Hematopoietic multipotent progenitor cell treated with erythropoietin and hydrocortisone succinate and interleukin-3 and kit ligand, for 15 days (in vitro differentiated cells): ENCODE measurements around the gene NPM1.

Experiments used
- DNase-seq: peaks from one replicate; pipeline ENCODE4 v3.0.0-alpha.2; 2015; ENCODE audit warnings: low spot score

NPM1 gene

DNA sequence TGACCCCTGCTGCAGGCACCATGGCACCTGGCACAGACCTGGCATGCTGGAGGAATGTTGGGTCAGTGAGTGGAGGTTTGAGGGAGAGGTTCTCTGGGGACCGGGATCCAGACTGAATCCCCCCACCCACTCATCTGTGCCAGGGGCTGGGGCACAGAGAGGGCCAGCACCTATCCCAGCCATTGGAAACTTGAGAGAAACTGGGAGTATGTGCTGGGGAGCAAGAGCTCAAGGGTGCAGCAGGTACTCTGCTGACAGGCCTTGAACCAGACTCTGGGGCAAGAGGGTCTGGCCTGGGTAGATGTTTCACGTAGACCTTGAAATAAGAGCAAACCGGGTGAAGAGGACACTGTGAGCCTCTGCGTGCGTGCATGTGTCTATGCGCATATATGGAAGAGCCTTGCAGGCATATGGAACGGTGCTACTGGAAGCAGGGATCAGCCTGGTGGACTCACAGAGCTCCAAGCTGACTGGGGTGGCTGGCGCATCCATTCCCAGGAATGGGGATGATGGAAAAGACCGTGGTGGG lies 40.6 kb downstream of the NPM1 start:
- no peak for DNase-seq

DNA sequence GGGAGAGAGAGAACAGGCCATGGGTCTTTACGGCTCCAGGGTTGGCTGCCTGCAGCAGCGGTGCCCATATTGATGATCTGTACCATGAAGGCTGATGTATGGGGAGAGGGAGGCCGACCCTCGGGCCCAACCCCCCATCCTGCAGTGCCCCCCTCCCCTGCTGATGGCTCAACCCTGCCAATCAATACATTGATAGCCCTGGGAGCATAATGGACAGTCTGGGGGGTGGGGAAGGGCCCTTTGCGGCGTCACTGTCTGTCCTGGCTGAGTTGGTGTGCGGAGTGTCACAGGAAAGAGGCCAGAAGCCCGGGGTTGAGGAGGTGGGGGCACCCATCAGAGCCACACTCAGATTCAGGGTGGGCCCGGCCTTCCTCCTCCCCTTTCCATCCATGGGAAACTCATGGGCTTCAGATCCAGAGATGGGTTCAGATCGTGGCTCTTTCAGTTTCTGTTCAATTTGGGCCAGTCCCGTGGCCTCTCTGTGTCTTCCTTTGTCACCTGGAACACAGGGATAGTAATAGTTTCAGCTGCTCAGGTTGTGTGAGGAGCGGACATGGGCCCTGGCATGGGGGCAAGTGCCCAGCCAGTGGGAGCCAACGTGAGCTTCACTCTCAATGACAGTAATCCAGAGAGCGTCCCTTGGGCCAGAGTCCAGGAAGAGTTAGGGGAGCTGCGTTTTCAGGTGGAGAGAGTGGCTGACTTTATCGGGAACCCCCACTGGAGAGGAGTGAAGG lies 41.3 kb downstream of the NPM1 start:
- DNase-seq, result no peak

DNA sequence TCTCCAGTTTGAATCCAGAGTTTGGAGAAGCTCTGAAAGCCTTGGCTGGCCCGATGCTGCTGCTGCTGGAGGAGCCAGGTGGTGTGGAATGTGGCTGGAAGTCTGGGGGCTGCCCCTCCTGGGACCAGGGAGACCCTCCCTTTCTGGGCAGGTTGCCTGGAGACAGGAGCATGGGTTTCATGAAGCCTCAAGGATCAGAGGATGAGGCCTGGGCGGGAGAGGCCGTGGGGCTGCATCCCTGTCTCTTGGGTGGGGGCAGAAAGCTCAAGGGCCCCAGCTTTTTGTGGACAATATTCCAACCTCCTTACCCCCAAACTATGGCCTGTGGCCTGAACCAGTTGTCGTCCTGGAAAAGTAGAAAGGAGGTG lies 41.9 kb downstream of the NPM1 start:
- DNase-seq, result no peak

DNA sequence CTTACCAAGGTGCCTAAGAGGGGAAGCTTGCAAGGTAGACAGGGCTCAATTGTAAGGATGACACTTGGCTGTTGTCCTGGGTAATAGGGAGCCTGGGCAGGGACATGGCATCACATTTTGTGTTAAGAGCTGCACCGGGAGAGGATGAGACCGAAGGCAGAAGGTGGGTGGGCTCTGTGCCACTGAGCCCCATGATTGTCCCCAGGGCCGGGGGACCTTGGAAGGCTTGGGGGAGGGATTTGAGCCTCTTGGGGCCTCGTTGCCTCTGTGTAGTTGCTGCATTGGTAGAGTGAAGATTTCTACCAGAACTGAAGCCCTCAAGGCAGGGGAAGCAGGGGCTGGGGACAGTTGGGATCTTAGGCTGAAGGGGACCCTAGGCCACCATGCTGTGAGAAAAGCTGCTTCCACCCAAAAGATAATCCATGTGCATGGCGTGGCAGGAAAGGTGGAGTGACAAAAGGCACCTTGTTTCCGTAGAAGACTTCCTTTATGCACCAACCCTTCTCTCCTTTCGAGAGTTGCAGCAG lies 43.7 kb downstream of the NPM1 start:
- no peak for DNase-seq

DNA sequence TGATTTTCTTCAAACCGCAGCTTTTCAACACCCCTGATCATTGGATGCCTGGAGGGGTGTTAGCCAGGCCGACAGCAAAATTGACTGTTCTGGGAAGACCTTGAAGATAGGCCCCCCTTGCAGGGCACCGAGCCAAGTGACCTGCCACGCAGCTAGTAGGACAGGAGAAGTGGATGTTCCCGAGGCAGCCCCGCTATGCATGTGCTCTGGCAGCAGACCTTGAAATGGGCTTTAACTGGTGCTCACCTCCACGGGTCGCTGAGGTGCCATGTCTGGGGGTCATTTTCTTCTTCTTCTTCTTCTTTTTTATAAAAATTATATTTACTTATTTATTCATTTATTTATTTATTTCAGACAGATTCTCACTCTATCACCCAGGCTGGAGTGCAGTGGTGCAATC lies 44.4 kb downstream of the NPM1 start:
- no peak for DNase-seq

DNA sequence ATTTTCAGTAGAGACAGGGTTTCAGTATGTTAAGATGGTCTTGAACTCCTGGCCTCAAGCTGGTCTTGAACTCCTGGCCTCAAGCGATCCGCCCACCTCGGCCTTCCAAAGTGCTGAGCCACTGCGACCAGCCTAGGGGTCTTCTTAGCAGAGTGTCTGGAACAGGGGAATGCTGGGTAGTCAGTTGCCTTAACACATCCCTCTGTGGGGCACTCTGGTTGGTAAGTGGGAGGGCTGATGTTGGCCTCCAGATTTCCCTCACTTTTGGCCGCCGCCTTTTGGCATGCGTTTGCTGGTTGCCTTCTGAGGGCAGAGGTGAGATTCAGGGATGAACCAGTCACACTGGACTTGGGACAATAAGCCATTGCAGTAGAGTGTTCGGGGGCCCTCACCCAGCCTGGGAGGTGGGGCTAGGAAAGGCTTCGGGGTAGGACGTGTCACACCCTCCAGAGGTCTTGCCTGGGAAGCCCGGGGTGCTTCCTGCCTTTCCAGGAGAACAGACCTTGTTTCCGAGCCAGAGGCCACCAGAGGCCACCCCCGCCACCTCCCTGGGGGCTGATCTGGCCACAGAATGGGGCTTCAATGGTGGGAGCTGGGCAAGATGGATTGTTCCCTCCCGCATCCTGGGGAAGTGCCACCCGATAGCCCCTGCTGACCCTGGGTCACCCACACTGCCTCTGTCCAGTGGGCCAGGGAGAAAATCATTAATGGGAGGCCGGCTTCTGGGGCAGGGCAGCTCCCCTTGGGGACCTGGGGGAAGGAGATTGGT lies 45.1 kb downstream of the NPM1 start:
- DNase-seq, result no peak

DNA sequence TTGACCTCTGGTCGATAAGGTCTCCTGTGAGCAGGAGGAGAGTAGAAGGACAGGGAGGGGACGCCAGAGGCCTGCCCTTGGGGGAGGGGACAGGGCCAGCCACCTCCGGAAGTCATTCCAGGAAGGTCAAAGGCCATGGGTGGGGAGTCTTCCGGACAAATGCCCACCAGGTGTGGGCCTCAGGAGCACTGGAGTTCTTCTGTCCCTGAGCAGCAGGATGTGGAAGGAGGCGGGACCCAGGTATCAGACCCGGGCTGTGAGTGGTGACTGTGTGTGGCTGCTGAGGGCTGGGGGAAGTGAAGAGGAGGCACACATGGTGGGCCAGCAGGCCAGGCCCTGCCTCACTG lies 45.7 kb downstream of the NPM1 start:
- no peak for DNase-seq

DNA sequence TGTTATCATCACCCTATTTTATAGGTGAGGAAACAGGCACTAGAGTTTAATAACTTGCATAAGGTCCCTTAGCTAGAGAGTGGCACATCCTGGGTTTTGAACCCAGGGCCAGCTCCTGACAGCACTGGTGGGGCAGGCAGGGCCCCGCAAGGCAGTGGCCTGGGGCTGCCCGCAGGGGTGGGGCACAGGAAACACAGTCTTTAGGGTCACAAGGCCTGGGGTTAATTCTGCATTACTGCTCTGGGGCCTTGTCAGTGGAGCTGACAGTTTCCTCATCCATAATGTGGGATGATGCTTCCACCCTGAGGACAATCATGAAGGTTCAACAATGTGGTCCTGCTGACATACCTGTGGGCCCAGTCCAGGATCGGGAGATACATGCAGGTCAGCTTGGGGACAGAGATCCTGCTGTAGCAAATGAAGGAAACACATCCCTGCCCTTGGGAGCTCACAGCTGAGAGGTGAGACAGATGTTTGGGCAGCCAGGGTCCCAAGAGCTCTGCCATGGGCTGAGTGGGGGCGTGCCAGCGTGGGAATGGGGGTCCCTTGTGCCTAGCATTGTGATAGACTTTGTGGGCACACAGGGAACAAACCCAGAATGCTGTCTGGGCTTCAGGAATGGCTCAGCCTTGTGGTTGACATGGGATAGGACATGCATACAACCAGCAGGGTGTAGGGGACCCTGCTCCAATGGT lies 46.5 kb downstream of the NPM1 start:
- DNase-seq, result no peak

DNA sequence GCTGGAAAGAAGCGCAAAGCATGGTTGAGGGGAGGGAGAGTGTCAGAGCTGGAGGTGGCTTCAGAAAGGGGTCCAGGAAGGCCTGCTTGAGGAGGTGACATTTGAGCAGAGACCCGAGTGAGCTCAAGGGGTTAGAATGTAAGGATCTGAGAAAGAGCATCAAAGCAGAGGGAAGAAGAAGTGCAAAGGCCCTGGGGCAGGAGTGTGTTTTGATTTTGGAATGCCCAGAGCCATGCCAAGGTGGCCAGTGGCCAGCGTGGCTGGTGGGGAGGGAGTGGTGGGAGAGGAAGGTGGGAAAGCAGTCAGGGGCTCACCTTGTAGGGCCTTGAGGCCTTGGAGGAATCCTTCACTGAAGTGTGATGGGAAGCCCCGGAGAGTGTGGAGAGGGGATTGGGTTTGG lies 47.2 kb downstream of the NPM1 start:
- DNase-seq, result no peak

DNA sequence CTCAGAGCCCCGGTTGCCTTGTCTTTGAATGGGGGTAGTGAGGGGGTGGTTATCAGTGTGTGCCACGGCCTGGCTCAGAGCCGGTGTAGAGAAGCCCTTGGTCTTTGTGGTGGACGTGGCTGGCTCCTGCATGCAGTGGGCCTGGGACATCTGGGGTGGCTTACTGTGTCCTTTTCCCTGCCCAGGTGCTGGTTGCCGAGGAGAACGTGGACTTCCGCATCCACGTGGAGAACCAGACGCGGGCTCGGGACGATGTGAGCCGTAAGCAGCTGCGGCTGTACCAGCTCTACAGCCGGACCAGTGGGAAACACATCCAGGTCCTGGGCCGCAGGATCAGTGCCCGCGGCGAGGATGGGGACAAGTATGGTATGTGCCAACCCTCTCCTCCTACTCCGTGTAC lies 48.3 kb downstream of the NPM1 start:
- DNase-seq, result no peak

DNA sequence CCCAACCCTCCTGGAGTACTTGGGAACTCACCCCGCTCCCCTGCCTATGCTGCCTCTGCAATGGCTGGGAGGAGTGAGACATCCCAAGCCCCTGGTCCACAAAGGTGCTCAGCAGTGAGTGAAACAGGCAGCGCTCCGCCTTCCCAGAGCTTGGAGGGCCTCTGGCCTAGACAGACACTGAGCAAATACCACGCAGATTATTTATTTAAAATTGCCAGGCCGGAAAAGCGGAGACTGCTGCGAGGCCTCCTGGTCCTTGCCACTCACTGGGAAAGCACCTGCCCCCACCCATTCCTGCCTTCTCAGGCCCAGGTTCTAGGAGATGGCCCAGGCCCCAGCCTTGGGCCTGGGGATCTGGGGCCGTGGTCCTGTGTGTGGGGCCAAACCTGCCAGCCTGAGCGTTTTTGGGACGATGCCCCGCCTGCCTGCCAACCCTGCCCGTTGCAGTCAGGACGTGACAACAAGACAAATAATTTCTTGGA lies 49.2 kb downstream of the NPM1 start:
- DNase-seq, result no peak

DNA sequence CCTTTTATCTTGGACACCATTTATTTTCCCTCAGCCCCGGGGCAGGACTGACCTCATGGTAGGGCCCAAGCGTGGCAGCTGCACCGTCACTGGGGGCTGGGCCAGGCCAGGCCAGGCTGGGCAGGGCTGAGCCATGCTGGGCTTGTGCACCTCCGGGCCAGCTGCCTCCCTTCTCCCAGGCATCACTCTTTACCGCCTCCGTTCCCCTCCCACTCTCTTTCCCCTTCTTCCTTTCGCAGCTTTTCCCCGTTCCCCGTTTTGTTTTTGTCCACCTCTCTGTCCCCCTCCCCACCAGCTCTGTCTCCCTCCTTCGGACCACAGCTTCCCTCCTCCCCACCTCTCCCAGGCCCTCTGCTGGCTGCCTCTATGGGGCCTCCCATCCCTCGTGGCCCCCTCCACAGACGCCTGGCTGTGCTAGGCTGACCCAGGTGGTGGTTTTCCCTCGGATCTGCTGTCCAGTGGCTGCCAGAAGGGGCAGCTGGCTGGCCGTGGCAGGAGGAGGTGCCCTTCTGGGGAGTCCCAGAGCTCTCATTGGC lies 49.7 kb downstream of the NPM1 start:
- no peak for DNase-seq

DNA sequence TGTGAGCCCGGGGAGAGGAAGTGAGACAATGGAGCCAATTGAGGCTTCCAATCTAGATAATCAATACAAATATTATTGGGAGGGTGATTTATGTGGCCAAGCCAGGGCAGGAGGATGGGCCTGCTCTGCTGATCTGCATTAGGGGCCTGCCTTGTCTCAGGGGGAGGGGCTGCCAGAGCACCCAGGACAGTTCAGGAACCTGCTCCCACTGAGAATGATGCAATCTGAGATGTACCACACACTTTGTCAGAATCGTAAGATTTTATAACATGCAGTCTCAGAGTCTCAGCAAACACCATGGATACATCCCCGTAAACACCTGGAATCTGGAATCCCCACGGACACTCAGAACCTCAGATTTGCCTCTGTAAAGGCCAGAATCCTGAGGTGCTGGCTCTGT lies 51.1 kb downstream of the NPM1 start:
- DNase-seq, result no peak

DNA sequence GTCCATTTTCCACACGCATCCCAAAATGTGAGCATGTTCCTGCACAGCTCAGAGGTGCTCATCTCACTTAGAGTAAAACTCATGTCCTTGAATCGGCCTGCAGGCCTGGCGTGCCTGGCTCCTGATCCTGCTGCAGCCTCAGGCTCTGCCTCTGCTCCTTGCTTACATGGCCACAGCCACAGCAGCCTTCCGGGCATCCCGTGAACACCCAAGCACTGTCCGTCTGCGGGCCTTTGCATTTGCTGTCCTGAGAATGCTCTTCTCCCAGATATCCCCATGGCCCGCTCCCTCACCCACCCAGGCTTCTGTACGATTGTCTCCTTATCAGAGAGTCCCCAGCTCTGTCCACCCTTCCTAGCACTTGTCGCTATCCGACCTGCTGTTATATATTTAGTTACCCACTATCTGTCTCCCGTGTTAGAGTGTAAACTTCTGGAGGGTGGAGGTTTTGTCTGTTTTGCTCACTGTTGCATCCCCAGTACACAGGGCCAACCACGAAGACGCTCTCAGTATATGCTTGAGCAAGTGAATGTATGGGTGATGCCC lies 53.7 kb downstream of the NPM1 start:
- no peak for DNase-seq

DNA sequence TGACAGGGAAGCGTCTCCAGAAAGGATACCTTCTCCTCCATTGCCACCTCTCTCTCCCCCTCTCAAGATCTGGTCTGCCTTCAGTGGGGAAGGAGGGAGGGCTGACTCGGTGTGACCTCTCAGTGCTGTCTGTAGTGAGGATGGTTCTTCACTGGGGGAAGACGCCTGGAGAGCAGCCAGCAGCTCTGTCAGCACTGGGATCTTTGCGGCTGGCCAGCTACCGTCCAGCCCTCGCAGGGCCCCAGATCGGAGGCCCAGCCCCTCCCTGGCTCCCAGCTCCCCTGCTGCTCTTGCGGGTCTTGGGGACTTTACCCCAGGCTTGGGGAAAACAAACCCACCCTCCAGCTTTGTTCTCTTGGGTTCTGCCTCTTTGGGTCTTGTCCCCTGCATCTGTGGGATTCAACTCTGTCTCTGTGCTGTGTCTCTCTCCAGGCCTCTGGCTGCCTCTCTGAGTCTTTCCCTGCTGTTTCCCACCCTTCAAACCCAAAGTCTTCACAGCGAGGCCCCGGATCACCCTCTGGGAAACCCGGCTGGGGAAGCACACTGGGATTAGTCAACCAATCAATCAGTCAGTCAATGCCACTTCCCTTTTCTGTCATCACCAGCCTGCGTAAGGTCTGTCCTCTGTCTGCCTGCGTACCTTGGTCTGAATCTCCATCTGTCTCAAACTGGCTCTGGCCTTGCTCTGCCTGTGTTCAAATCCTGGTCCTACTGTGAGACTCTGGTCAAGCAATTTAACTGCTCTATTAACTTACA lies 54.8 kb downstream of the NPM1 start:
- DNase-seq, result no peak

DNA sequence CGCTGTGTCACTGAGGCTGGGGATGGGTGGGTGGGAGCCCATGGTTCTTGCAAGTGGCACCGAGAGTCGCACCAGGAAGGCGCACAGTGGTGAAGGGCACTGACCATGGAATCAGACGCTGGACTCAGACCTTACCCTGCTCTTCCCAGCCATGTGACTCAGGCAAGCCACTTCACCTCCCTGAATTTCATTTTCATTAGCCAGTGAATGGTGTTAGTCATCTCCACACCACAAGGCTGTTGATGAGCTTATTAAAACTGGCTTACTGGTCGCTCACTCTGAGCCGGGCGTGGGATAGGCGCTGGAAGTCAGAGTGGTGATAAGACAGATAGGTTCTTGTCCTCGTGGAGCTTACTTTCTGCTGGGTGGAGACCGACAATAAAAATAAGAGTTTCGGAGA lies 56.9 kb downstream of the NPM1 start:
- no peak for DNase-seq

DNA sequence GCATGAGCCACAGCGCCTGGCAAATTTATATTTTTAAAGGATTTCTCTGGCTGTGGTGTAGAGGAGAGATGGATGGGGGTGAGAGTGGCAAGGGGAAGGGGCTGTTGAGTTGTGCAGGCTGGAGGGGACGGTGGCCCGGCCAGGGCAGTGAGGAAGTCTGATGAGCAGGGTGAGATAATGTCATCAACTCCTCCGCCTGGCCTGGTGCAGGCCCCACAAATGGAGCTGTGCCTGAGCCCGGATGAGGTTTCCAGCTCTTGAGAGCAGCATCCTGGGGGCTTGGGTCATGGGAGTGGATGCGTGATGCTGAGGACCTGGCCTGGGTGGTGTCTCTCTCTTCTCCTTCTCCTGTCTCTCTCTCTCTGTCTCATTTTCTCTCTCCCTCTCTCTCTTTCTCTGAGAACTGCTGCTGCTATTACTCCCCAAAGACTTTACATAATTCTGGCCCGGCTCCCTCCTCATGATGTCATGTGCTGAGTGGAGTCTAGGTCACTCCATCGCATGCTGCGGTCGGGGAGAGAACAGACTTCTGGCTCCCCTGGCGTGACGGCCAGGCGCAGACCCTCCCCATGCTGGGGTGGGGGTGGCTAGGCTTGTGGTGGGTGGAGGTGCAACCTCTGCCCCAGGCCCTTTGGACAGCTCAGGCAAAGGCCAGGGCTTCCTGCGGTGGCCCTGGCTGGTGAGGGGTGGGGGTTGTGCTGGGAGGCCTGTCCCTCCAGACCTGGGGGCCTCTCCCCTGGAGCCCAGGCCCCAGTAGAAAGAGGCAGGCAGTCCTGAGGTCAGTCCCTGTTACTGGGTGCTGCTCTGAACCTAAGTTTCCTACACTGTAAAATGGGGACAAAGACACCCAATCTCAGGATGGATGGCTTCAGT lies 58.2 kb downstream of the NPM1 start:
- DNase-seq, result no peak

DNA sequence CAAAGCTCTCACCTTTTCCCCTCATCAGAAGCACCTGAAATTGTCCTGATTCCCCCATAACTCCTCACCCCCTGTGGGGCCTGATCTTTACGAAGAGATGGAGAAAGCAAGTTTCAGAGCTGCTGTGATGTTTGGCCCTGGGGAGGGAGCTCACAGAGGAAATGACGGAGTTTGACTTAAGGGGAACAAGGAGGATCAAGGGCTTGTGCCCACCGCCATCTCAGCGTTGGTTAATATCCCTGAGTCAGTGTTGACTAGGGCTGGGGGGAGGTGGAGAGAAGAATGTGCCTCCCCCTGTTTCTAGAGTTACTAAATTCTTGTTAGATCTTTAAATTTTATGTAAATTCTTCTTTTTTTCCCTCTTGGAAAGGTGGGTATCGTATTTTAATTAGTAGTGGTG lies 59.6 kb downstream of the NPM1 start:
- DNase-seq, result no peak

DNA sequence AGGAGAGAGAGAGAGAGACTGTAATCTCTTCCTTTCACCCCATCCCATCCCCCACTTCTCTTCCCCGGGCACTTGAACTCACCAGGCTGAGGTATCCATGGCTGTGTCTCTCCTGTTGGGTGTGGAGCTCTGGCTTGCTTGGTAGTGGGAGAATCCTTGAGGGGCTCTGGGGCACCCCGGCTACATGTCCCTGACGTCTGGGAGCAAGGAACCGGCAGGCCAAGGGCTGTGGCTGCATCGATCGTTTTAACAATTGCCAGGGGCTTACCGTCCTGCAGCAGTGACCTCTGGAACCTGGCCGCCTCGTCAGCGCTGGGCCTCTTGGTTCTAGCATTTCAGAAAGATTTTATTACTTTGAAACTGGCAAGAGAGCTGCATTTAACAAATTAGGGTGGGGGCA lies 61.8 kb downstream of the NPM1 start:
- DNase-seq, result no peak
